ENCODE data around the gene NAGLU.
"Not testable (repeated sequence)": the region's sequence is repeated elsewhere in the genome, so short reads cannot be mapped to it uniquely, and the experiment has no call there.

Gene NAGLU

DNA sequence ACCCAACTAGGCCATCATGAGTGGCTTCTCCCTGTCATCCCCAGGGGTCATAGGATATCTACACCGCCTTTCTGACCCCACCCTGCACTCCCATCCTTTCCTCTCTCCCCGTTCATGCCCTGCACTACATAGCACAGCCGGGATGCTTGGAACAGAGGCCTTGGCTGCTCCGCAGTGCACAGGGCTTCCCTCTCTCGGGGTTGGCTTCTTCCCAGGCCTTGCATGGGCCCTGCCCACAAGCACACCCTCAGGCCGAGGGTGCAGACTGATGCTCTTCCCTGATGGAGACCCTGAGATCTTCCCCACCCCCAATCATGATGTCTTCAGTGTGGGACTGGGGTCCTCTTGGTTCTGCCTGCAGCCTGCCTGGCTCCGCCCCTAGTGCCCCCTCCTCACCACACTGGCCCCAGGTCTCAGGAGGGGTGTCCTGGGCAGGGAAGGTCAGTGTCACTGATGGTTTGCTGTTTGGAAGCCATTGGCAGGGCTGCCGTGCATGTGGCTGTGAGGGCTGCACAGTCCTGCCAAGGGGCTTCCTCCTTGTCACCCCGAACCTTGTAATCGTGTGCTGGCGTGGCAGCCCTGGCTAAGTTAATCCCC is 14.3 kb upstream of the NAGLU start:
- no peak for DNase-seq (ENCODE audit: low read depth)

DNA sequence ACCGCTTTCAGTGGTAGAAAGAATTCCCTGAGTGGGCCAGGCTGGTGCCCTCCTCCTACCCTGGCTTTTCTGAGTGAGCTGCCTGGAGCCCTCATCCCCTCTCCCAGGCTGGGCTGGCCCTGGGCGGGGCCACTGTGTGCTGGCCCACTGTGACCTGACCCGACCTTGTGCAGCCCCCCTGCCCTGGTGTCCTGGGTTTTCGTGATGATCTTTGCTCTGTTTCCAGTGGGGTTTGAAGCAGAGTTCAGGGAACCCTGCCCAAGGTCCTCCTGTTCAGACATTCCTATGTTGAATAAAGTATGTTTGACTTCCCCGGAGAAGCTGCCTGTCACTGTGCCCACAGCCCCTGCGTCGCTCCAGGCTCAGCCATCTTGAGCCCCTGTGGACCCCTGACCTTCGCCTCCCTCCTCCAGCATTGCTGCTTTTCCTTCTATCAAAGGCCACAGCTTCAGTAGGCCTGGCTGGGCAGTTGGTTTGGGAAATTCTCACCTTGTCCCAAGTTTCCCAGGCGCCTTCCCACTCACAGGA is 13.7 kb upstream of the NAGLU start:
- no peak for DNase-seq (ENCODE audit: low read depth)

DNA sequence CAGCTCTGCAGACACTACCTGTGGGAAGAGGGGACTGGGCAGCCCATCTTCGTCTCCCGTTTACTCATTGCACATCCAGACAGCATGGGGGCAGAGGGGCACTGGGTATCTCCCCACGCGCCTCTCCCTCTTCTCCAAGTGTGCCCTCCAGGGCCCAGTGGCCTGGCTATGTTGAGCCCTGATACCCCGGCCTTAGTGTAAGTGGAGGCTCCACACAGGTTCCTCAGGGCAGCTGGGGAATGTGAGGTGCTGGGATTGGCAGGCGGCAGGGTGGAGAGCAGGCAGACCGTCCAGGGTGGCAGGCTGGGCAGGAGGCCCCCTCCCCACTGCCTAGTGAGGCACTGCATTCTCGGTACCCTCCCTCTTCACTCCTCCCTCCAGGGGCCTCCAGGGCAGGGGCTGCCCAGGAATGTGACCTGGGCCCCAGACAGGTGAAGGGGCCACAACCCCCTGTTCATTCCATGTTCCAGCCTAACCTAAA is 13.2 kb upstream of the NAGLU start:
- no peak for DNase-seq (ENCODE audit: low read depth)

DNA sequence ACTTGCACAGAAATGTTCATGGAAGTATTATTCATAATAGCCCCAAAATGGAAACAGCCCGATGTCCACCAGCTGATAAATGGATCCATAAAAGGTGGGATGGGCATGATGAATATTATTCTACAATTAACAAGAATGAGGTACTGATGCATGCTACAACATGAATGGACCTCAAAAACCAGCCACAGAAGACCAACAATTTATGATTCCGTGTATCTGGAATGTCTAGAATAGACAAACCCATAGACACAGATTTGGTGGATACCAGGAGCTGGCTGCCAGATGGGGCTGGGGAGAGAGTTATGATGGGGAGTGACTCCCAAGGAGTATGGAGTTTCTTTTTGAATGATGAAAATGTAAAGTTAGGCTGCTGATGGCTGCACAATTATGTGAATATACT is 10.8 kb upstream of the NAGLU start:
- DNase-seq (ENCODE audit: low read depth): peak; percentile 75

DNA sequence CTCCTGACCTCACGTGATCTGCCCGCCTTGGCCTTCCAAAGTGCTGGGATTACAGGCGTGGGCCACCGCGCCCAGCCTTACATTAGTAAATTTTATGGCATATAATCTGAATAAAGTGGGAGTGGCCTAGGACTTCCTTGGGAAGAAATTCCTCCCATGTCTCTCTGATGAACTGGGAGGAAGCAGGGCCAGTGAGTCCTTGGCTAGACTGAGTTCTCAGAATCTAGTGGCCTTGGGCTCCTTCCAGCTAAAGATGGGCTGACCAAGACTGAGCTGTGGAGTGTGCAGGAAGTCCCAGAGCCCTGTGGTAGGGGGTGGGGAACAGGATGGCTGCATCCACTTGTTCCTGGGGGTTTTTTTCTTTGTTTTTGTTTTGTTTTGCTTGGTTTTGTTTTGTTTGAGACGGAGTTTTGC is 10.0 kb upstream of the NAGLU start:
- DNase-seq (ENCODE audit: low read depth): peak; percentile 36

DNA sequence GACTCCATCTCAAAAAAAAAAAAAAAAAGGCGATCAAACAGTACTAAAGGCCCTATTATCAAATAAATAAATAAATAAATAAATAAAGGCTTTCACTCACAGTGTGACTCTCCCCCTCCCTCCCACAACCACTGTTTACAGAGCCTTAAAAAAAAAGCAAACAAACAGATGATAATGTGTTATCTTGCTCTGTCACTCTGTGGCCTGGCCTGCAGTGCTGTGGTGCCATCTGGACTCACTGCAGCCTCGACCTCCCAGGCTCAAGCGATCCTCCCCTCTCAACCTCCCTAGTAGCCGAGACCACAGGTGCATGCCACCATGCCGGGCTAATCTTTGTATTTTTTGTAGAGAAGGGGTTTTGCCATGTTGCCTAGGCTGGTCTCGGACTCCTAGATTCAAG is 8.1 kb upstream of the NAGLU start:
- no peak for DNase-seq (ENCODE audit: low read depth)

DNA sequence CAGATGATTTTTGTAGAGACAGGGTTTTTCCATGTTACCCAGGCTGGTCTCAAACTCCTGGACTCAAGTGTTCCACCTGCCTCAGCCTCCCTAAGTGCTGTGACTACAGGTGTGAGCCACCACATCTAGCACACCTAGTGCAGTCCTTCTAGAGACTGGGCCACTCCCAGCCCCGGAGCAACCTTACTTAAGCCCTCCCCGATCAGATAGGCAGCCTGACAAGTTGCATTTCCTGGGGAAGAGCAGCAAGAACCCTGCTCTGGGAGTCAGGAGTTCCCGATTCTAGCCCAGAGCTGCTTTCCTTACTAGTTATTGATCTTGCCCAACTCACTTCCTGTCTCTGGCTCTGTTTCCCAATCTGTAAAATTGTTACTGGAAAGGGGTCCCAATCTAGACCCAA is 7.0 kb upstream of the NAGLU start:
- DNase-seq (ENCODE audit: low read depth): no peak

DNA sequence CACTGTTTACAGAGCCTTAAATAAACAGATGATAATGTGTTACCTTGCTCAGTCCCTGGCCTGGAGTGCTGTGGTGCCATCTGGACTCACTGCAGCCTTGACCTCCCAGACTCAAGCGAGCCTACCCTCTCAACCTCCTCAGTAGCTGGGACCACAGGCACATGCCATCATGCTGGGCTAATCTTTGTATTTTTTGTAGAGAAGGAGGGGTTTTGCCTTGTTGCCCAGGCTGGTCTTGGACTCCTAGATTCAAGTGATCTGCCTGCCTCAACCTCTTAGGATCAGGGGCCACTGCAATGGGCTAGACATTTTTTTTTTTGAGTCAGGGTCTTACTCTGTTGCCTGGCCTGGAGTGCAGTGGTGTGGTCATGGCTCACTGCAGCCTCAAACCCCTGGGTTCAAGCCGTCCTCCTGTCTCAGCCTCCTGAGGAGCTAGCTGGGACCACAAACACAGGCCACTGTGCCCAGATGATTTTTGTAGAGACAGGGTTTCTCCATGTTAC is 5.0 kb upstream of the NAGLU start:
- DNase-seq (ENCODE audit: low read depth): no peak

DNA sequence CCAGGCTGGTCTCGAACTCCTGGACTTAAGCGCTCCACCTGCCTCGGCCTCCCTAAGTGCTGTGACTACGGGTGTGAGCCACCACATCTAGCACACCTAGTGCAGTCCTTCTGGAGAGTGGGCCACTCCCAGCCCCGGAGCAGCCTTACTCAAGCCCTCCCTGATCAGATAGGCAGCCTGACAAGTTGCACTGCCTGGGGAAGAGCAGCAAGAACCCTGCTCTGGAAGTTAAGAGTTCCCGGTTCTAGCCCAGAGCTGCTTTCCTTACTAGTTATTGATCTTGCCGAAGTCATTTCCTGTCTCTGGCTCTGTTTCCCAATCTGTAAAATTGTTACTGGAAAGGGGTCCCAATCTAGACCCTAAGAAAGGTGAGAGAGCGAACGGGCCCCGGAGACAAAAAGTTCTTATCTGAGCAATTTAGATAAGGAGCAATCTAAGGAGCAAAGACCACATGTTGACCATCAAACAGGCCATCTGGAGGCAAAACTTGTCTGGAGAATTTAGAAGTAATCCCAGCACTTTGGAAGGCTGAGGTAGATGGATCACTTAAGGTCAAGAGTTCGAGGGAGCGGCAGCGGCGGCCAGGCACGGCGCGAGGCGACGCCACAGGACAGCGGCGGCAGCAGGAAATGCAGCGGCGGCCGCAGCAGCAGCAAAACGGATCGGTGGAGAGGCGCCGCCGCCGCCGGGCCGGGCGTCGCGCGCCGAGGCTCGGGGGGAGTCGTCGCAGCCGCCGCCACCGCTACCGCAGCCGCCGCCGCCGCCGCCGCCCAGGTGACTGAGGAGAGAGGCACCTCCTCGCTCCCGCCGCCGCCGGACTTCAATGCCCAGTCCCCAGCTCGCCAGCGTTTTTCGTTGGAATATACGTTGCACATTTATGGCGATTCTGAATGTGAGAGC is 4.3 kb upstream of the NAGLU start:
- DNase-seq (ENCODE audit: low read depth): peak; percentile 63

DNA sequence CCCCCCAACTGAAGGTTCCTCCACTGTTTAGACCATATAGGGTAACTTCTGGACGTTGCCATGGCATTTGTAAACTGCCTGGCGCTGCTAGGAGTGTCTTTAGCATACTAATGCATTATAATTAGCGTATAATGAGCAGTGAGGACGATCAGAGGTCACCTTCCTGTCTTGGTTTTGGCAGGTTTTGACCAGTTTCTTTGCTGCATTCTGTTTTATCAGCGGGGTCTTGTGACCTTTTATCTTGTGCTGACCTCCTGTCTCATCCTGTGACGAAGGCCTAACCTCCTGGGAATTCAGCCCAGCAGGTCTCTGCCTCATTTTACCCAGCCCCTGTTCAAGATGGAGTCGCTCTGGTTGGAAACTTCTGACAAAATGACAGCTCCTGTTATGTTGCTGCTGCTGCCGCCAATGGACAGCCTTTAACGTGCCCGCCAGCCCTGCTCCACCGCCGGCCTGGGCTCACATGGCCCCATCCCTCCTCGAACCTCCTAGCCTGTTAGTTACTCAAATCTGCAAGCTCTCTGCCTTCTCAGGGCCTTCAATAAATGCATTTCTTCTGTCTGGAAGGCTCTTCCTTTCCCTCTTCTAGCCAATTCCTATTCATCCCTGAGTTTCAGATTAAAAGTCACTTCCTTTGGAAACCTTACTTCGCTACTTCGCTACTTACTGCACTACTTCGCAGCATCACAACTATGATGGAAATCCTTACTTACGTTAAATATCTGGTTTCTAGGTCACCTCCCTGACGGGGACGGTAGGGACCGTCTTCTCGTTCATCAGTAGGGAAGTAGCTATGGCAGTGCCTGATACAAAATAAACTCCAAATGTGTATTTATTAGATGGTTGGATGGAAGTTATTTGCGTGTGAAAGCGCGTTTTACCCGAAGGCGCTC is 640 bp upstream of the NAGLU start:
- no peak for DNase-seq (ENCODE audit: low read depth)

DNA sequence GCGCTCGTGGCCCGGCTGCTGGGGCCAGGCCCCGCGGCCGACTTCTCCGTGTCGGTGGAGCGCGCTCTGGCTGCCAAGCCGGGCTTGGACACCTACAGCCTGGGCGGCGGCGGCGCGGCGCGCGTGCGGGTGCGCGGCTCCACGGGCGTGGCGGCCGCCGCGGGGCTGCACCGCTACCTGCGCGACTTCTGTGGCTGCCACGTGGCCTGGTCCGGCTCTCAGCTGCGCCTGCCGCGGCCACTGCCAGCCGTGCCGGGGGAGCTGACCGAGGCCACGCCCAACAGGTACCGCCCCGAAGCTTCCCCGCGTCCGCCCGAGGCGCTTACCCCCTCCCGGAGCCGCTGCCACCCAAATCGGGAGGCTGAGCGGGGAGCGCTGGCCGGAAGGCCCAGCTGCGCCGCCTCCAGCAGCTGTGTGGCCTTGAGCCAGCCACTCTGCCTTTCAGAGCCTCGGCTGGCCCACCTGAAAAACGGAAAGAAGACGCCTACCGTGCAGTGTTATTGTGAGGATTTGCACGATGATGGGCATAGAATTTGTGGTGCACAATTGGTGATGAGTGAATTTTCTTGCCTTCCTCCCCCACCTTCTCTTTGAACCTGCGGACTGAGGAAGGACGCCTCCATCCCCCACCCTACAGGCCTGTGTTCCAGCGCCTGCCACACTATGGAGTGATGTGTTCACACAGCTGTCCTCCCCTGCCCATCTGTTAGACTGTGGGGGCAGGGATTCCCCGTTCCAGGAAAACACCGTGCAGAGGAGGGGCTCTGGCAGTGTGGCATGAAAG is 523 bp downstream of the NAGLU start:
- peak; percentile 69 for DNase-seq (ENCODE audit: low read depth)

DNA sequence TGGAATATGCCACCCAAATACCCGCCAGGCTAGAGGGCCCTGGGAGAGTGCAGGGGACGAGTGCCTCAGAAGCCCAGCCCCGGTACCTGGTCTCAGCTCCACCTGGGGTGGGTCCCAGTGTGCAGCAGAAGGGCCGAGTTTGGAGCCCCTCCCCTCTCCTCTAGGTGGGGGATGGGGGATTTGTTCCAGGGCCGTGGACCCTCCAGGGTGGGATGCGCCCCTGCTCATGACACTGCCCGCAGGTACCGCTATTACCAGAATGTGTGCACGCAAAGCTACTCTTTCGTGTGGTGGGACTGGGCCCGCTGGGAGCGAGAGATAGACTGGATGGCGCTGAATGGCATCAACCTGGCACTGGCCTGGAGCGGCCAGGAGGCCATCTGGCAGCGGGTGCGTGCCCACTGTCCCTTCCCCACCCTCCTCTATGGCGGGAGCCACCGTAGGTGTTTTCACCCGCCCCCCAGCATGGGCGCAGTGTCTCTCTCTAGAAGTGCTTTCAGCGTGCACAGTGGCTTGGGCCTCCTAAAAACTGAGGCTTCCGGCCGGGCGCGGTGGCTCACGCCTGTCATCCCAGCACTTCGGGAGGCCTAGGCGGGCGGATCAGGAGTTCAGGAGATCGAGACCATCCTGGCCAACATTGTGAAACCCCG is 1.2 kb downstream of the NAGLU start:
- no peak for DNase-seq (ENCODE audit: low read depth)

DNA sequence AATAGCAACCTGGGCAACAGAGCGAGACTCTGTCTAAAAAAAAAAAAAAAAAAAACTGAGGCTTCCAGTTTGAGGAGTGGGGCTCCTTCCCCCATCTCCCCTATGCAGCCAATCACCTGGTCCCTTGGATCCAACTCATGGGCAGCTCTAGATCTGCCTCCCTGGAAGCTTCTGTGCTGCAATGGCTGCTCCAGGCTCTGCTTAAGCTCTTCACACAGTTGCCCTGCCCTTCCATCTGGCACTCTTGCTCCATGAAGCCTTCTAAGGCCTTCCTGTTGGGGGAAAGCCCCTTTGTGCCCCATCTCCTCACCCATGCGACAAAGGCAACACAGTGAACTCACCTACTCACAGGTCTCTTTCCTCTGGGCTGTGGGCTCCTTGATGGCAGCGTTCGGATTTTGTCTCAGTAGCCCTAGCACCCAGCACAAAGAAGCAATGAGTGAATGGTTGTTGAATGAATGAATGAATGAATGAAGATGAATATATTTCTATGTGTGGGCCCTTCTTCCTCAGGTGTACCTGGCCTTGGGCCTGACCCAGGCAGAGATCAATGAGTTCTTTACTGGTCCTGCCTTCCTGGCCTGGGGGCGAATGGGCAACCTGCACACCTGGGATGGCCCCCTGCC is 1.9 kb downstream of the NAGLU start:
- DNase-seq (ENCODE audit: low read depth): no peak

DNA sequence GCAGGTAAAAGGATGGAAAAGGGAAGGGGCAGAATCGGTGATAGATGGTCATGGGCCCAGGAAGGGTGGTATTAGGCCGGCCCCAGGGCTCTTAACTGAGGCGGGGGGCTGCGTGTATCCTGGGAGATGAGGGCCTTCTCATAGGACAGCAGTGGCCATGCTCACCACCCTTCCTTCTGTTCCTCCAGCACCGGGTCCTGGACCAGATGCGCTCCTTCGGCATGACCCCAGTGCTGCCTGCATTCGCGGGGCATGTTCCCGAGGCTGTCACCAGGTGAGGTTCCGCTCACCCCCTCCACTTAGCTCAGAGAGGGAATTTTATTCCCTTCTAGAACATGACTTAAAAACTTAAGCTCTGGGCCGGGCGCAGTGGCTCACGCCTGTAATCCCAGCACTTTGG is 2.4 kb downstream of the NAGLU start:
- no peak for DNase-seq (ENCODE audit: low read depth)

DNA sequence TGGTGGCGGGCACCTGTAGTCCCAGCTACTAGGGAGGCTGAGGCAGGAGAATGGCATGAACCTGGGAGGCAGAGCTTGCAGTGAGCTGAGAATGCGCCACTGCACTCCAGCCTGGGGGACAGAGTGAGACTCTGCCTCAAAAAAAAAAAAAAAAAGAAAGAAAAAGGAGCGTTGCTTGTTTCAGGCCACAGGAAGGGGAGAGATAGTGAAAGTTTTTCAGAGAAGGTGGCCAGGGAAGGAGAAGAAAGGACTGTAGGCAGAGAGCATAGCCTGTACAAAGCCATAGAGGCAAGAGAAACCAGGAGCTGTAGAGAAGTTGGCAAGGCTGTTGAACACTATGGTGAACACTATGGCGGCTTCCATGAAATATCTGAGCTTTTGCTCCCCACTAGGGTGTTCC is 4.5 kb downstream of the NAGLU start:
- not testable (repeated sequence) for DNase-seq (ENCODE audit: low read depth)

DNA sequence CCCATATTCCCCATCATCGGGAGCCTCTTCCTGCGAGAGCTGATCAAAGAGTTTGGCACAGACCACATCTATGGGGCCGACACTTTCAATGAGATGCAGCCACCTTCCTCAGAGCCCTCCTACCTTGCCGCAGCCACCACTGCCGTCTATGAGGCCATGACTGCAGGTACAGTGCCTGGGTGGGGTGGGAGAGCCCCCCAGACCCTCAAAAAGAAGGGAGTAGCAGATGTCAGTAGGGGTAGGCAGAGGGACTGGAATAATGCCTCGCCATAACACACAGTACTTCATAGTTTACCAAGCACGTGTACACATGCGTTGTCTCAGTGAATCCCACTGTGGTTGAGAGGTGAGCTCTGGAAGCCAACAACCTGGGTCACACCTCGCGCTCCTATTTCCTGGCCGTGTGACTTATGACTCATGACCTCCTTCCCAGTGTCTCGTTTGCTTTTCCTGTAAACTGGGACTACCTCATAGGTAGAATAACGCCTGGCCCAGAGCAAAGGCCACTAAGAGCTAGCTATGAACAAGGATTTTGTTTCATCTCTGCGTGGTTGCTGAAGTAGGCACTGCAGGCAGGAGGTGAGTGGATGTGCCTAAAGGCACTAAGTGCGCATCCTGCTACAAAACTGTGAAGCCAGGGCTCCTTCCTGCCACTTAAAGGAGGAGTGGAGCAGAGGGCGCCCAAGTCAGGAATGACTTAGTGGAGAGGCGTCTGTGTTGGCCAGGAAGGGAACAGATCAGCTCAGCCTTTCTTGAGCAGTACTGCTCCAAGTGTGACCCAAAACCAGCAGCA is 5.2 kb downstream of the NAGLU start:
- DNase-seq (ENCODE audit: low read depth): no peak

DNA sequence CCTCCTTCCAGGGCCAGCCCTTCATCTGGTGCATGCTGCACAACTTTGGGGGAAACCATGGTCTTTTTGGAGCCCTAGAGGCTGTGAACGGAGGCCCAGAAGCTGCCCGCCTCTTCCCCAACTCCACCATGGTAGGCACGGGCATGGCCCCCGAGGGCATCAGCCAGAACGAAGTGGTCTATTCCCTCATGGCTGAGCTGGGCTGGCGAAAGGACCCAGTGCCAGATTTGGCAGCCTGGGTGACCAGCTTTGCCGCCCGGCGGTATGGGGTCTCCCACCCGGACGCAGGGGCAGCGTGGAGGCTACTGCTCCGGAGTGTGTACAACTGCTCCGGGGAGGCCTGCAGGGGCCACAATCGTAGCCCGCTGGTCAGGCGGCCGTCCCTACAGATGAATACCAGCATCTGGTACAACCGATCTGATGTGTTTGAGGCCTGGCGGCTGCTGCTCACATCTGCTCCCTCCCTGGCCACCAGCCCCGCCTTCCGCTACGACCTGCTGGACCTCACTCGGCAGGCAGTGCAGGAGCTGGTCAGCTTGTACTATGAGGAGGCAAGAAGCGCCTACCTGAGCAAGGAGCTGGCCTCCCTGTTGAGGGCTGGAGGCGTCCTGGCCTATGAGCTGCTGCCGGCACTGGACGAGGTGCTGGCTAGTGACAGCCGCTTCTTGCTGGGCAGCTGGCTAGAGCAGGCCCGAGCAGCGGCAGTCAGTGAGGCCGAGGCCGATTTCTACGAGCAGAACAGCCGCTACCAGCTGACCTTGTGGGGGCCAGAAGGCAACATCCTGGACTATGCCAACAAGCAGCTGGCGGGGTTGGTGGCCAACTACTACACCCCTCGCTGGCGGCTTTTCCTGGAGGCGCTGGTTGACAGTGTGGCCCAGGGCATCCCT is 7.4 kb downstream of the NAGLU start:
- no peak for DNase-seq (ENCODE audit: low read depth)

DNA sequence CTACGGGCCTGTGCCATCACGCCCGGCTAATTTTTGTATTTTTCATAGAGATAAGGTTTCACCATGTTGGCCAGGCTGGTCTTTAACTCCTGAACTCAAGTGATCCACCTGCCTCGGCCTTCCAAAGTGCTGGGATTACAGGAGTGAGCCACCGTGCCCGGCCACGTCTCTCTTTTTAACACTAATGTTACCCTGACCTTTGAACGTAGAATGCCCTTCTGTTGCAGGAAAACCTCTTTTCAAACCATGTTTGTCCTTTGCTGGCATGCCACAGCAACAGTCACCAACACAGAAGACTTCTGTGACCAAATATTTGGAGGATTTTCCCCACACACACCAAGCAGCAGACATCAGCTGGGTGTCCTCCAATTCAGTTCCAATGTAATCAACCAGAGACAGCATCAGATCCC is 8.8 kb downstream of the NAGLU start:
- no peak for DNase-seq (ENCODE audit: low read depth)

Data from amniotic epithelial cell (primary cell).